CD4-positive, alpha-beta T cell (primary cell): ENCODE results near the gene NSUN3. TPM values are rescaled to one million over a fixed set of nuclear protein-coding genes. Genes with fewer than 3 reads are reported as not detected.

Source experiments
- ATAC-seq: fragments of 200-7000 bp; cut with Tn5 transposase; one replicate; pipeline ENCODE4 v1.10.0; 2022; ENCODE audit warnings: mild to moderate bottlenecking; ENCODE audit not compliant: poor library complexity
- CTCF ChIA-PET: fragments of 350-600 bp; sonication (Branson Sonifier 250); formaldehyde crosslinking; loops from one replicate; lab custom pipeline; 2021; ENCODE audit warnings: antibody characterized with exemption, inconsistent platforms; lab: Charles Lee
- POLR2A ChIA-PET: fragments of 350-600 bp; sonication (Branson Sonifier 250); formaldehyde crosslinking; loops from one replicate; lab custom pipeline; 2021; ENCODE audit warnings: antibody characterized with exemption, inconsistent platforms; lab: Charles Lee
- DNase-seq, 14 experiments: peaks; one replicate each; pipeline ENCODE4 v3.0.0-alpha.2; 2013 to 2020; ENCODE audit warnings: mixed read lengths in 2 of 14
- H3K27ac ChIP-seq, 2 donors: one replicate each; pipeline versions ENCODE4 v1.5.1 to v1.7.0; 2013; ENCODE audit warnings: low read length in 2 of 2, low read depth in 1 of 2, mild to moderate bottlenecking in 1 of 2
- H3K27me3 ChIP-seq, 2 experiments: 1 replicate in 1 of 2; 2 replicates in 1 of 2; pipeline versions ENCODE4 v1.6.1 to v1.7.0; 2013; ENCODE audit warnings: low read length in 2 of 2, control low read depth in 1 of 2, mild to moderate bottlenecking in 1 of 2, moderate library complexity in 1 of 2; ENCODE audit not compliant: insufficient read depth in 2 of 2, control insufficient read depth in 1 of 2
- H3K36me3 ChIP-seq: one replicate; pipeline ENCODE4 v1.6.1; 2013; ENCODE audit warnings: low read length, control low read depth; ENCODE audit not compliant: insufficient read depth
- H3K4me1 ChIP-seq: one replicate; pipeline ENCODE4 v1.6.1; 2013; ENCODE audit warnings: low read length, control low read depth; ENCODE audit not compliant: insufficient read depth
- H3K4me3 ChIP-seq: one replicate; pipeline ENCODE4 v1.5.1; 2013; ENCODE audit warnings: mild to moderate bottlenecking, low read length, moderate library complexity
- H3K9me3 ChIP-seq, 2 experiments: 1 replicate in 1 of 2; 2 replicates in 1 of 2; pipeline versions ENCODE4 v1.6.1 to v1.7.0; 2013; ENCODE audit warnings: low read length in 2 of 2, mild to moderate bottlenecking in 2 of 2, control low read depth in 1 of 2, moderate library complexity in 1 of 2; ENCODE audit not compliant: control insufficient read depth in 1 of 2, insufficient read depth in 1 of 2
- H3K27ac Mint-ChIP-seq: one replicate; pipeline ENCODE4 v1.8.0; 2020; ENCODE audit warnings: mixed read lengths
- H3K27me3 Mint-ChIP-seq: one replicate; pipeline ENCODE4 v1.8.0; 2021; ENCODE audit warnings: mixed read lengths
- H3K36me3 Mint-ChIP-seq: one replicate; pipeline ENCODE4 v1.8.0; 2021; ENCODE audit warnings: low read depth, mixed read lengths
- H3K4me1 Mint-ChIP-seq: one replicate; pipeline ENCODE4 v1.8.0; 2021; ENCODE audit warnings: low read depth, mixed read lengths
- H3K4me3 Mint-ChIP-seq: one replicate; pipeline ENCODE4 v1.8.0; 2020; ENCODE audit warnings: mild to moderate bottlenecking, mixed read lengths
- H3K9me3 Mint-ChIP-seq: one replicate; pipeline ENCODE4 v1.8.0; 2020; ENCODE audit warnings: mixed read lengths
- CTCF ChIP-seq: fragments of 200-600 bp; IDR thresholded peaks from one replicate; pipeline ENCODE4 v1.8.0; 2022; ENCODE audit warnings: antibody characterized with exemption, mild to moderate bottlenecking
- intact Hi-C, 2 experiments: fragments of 100-400 bp; cut with DNase I in 1 of 2; cut with micrococcal nuclease in 1 of 2; formaldehyde crosslinking; loops; one replicate each; pipeline versions ENCODE4 v1.15.1 to v1.9.0; 2023 to 2025; cut with DNase I, micrococcal nuclease
- polyA plus RNA-seq, 2 donors: library from polyadenylated mRNA; unstranded; fragments of 120-200 nt; gene quantifications; one replicate each; pipeline ENCODE4 v1.2.1, GENCODE V29; 2013
- total RNA-seq, 174 experiments: library from RNA in 2 of 174; stranded (reverse) in 2 of 174; gene quantifications; one replicate each; pipeline ENCODE4 v1.2.3 and lab custom pipeline; 2021 to 2026

The NSUN3 gene
- total RNA-seq (10 to 100 TPM; 12.4 to 13.4 TPM), total RNA-seq (lab: John Stamatoyannopoulos, UW) (15.1 to 51.0 (median 34.3) reads per million in 172 experiments)
- polyA plus RNA-seq (2013, experiment 1 of 2): 11.7 TPM
- 15.4 TPM for polyA plus RNA-seq (2013, experiment 2 of 2)

- Mint-ChIP-seq H3K4me1 (peaks cover 74% of the 10 kb centered on the region), H3K36me3 (peaks cover 80% of the 10 kb centered on the region), H3K9me3 (no peaks in the 10 kb centered on the region), H3K4me3 (peak within 1 kb of the TSS; percentile 99), H3K27me3 (no peaks in the 10 kb centered on the region), H3K27ac (peak within 1 kb of the TSS; percentile 100)
- ATAC-seq (peak; percentile 86), DNase-seq (peak; percentile 68 to 95 (median 76))
- H3K36me3 ChIP-seq: peaks cover 28% of the 10 kb centered on the region
- H3K27ac ChIP-seq: peak within 1 kb of the TSS; percentile 92 to 99
- intact Hi-C loops: loop anchor here in 1 of 2 experiments (1.0 kb wide), 1 partner anchor 82 kb away; the partner anchor contains the start of gene ARL13B
- H3K27me3 ChIP-seq: no peaks in the 10 kb centered on the region
- H3K9me3 ChIP-seq: no peaks in the 10 kb centered on the region
- TF ChIP-seq CTCF: no peak
- POLR2A ChIA-PET: interaction anchor here (0.8 to 2.6 kb wide), 17 partner anchors 8 to 89 kb away, joined by 3 to 28 read pairs (median 4); partner anchors contain the start of genes ARL13B and PROS1
- H3K4me3 ChIP-seq: peak within 1 kb of the TSS; percentile 88
- CTCF ChIA-PET: interaction anchor here (1.0 kb wide), 1 partner anchor 58 kb away, joined by 4 read pairs; no protein-coding TSS in a partner anchor
- peaks cover 12% of the 10 kb centered on the region for H3K4me1 ChIP-seq
These were observed at the start of gene NSUN3, which contains the start of gene DHFR2 for GRCh38 chr3:94062513-94063404. NSUN3 (plus strand) TSS chr3:94063061; CDS start chr3:94063127, 66 bp downstream. DHFR2 (minus strand) TSS chr3:94062916; CDS start chr3:94061511, 1,405 bp downstream.

GRCh38 chr3:94015025-94015424 lies 47.8 kb upstream of the NSUN3 start:
- H3K4me1 ChIP-seq: no peaks in the 10 kb centered on the region
- Mint-ChIP-seq H3K4me3 (no peak overlapping the region), H3K36me3 (no peaks in the 10 kb centered on the region), H3K4me1 (peaks cover 30% of the 10 kb centered on the region), H3K27me3 (no peaks in the 10 kb centered on the region), H3K27ac (no peak overlapping the region), H3K9me3 (no peaks in the 10 kb centered on the region)
- no peak overlapping the region for H3K27ac ChIP-seq
- TF ChIP-seq CTCF: no peak
- no peak overlapping the region for H3K4me3 ChIP-seq
- ChIA-PET CTCF (interaction anchor here (0.5 kb wide), 1 partner anchor 11 kb away, joined by 3 read pairs; no protein-coding TSS in a partner anchor), POLR2A (no interaction called here)
- H3K27me3 ChIP-seq: no peaks in the 10 kb centered on the region
- H3K36me3 ChIP-seq: no peaks in the 10 kb centered on the region
- intact Hi-C loops: no loop called here
- no peaks in the 10 kb centered on the region for H3K9me3 ChIP-seq
- DNase-seq (peak in 1 of 14 experiments; percentile 2), ATAC-seq (peak; percentile 32)

GRCh38 chr3:94019659-94020058 lies 43.2 kb upstream of the NSUN3 start:
- H3K4me1 Mint-ChIP-seq: peaks cover 7% of the 10 kb centered on the region
- no peaks in the 10 kb centered on the region for H3K9me3 Mint-ChIP-seq
- ATAC-seq (no peak), DNase-seq (no peak)
- intact Hi-C loops: no loop called here
- Histone ChIP-seq H3K9me3 (no peaks in the 10 kb centered on the region), H3K4me3 (no peak overlapping the region), H3K27me3 (no peaks in the 10 kb centered on the region), H3K36me3 (no peaks in the 10 kb centered on the region), H3K27ac (no peak overlapping the region), H3K4me1 (no peaks in the 10 kb centered on the region)
- ChIA-PET CTCF (no interaction called here), POLR2A (no interaction called here)
- TF ChIP-seq CTCF: no peak
- no peaks in the 10 kb centered on the region for H3K36me3 Mint-ChIP-seq
- H3K27ac Mint-ChIP-seq: no peak overlapping the region
- no peaks in the 10 kb centered on the region for H3K27me3 Mint-ChIP-seq
- H3K4me3 Mint-ChIP-seq: no peak overlapping the region
